Measurements from ENCODE around the gene TPK1. TPM values are rescaled to one million over a fixed set of nuclear protein-coding genes. Genes with fewer than 3 reads are reported as not detected.
"Not testable (repeated sequence)": the region's sequence is repeated elsewhere in the genome, so short reads cannot be mapped to it uniquely, and the experiment has no call there.

Gene TPK1
- total RNA-seq, 1 donor from 2014 or later: 7.3 TPM

DNA sequence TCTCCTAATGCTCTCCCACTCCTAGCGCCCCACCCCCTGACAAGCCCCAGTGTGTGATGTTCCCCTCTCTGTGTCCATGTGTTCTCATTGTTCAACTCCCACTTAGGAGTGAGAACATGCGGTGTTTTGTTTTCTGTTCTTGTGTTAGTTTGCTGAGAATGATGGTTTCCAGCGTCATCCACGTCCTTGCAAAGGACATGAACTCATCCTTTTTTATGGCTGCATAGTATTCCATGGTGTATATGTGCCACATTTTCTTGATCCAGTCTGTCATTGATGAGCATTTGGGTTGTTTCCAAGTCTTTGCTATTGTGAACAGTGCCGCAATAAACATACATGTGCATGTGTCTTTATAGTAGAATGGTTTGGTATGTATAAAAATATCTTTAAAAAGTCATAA is 261.1 kb downstream of the TPK1 start:
- not testable (repeated sequence) for H3K27me3 ChIP-seq (ENCODE audit: control insufficient read depth in 3 of 3, insufficient read depth in 3 of 3, low read length in 3 of 3); H3K4me1 ChIP-seq (ENCODE audit: control insufficient read depth in 3 of 3, insufficient read depth in 3 of 3, low read length in 3 of 3); H3K36me3 ChIP-seq (ENCODE audit: control insufficient read depth in 3 of 3, insufficient read depth in 3 of 3, low read length in 3 of 3); H3K9ac ChIP-seq (ENCODE audit: low read depth in 1 of 3, low read length in 3 of 3); H3K9me3 ChIP-seq (ENCODE audit: control insufficient read depth in 3 of 3, low read length in 3 of 3); H3K4me3 ChIP-seq (ENCODE audit: low read length in 3 of 3); H3K27ac ChIP-seq (ENCODE audit: low read depth, low read length)

GRCh38 chr7:144568233-144568632 is 267.6 kb downstream of the TPK1 start:
- no peaks in the 10 kb centered on the region for H3K27me3 ChIP-seq (ENCODE audit: control insufficient read depth in 3 of 3, insufficient read depth in 3 of 3, low read length in 3 of 3)
- H3K4me3 ChIP-seq (ENCODE audit: low read length in 3 of 3): no peak overlapping the region
- H3K36me3 ChIP-seq (ENCODE audit: control insufficient read depth in 3 of 3, insufficient read depth in 3 of 3, low read length in 3 of 3): no peaks in the 10 kb centered on the region
- H3K9ac ChIP-seq (ENCODE audit: low read depth in 1 of 3, low read length in 3 of 3): no peak overlapping the region
- H3K4me1 ChIP-seq (ENCODE audit: control insufficient read depth in 3 of 3, insufficient read depth in 3 of 3, low read length in 3 of 3): no peaks in the 10 kb centered on the region
- H3K9me3 ChIP-seq (ENCODE audit: control insufficient read depth in 3 of 3, low read length in 3 of 3): no peaks in the 10 kb centered on the region
- H3K27ac ChIP-seq (ENCODE audit: low read depth, low read length): no peak overlapping the region

GRCh38 chr7:144565586-144565985 is 270.3 kb downstream of the TPK1 start:
- Histone ChIP-seq H3K27me3 (ENCODE audit: control insufficient read depth in 3 of 3, insufficient read depth in 3 of 3, low read length in 3 of 3) (no peaks in the 10 kb centered on the region), H3K9me3 (ENCODE audit: control insufficient read depth in 3 of 3, low read length in 3 of 3) (no peaks in the 10 kb centered on the region), H3K4me3 (ENCODE audit: low read length in 3 of 3) (no peak overlapping the region), H3K4me1 (ENCODE audit: control insufficient read depth in 3 of 3, insufficient read depth in 3 of 3, low read length in 3 of 3) (no peaks in the 10 kb centered on the region), H3K9ac (ENCODE audit: low read depth in 1 of 3, low read length in 3 of 3) (no peak overlapping the region), H3K36me3 (ENCODE audit: control insufficient read depth in 3 of 3, insufficient read depth in 3 of 3, low read length in 3 of 3) (no peaks in the 10 kb centered on the region), H3K27ac (ENCODE audit: low read depth, low read length) (no peak overlapping the region)

- no peaks in the 10 kb centered on the region for H3K9me3 ChIP-seq (ENCODE audit: control insufficient read depth in 3 of 3, low read length in 3 of 3)
- no peak overlapping the region for H3K27ac ChIP-seq (ENCODE audit: low read depth, low read length)
- no peaks in the 10 kb centered on the region for H3K4me1 ChIP-seq (ENCODE audit: control insufficient read depth in 3 of 3, insufficient read depth in 3 of 3, low read length in 3 of 3)
- H3K36me3 ChIP-seq (ENCODE audit: control insufficient read depth in 3 of 3, insufficient read depth in 3 of 3, low read length in 3 of 3): no peaks in the 10 kb centered on the region
- H3K9ac ChIP-seq (ENCODE audit: low read depth in 1 of 3, low read length in 3 of 3): no peak overlapping the region
- no peaks in the 10 kb centered on the region for H3K27me3 ChIP-seq (ENCODE audit: control insufficient read depth in 3 of 3, insufficient read depth in 3 of 3, low read length in 3 of 3)
- no peak overlapping the region for H3K4me3 ChIP-seq (ENCODE audit: low read length in 3 of 3)
These were observed 286.0 kb downstream of the TPK1 start for GRCh38 chr7:144549861-144550260.

DNA sequence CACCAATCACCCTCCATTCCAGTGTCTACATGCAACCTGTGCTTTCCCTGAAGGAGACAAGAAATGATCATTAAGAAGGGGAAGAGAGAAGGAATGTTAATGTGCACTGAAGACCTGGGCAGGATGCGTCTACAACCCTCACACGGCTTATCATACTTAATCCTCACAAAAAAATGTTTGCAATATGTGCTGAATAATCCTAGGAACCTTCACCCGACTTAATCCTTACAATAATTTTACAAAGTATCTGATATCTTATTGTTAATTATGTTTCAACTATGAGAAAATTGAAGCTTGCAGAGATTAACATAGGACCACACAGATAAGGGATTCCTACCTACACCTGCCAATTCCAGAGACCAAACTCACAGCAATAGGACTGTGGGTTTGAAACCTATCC is 287.3 kb downstream of the TPK1 start:
- Histone ChIP-seq H3K9ac (ENCODE audit: low read depth in 1 of 3, low read length in 3 of 3) (no peak overlapping the region), H3K27me3 (ENCODE audit: control insufficient read depth in 3 of 3, insufficient read depth in 3 of 3, low read length in 3 of 3) (no peaks in the 10 kb centered on the region), H3K36me3 (ENCODE audit: control insufficient read depth in 3 of 3, insufficient read depth in 3 of 3, low read length in 3 of 3) (no peaks in the 10 kb centered on the region), H3K4me3 (ENCODE audit: low read length in 3 of 3) (no peak overlapping the region), H3K27ac (ENCODE audit: low read depth, low read length) (no peak overlapping the region), H3K9me3 (ENCODE audit: control insufficient read depth in 3 of 3, low read length in 3 of 3) (no peaks in the 10 kb centered on the region), H3K4me1 (ENCODE audit: control insufficient read depth in 3 of 3, insufficient read depth in 3 of 3, low read length in 3 of 3) (no peaks in the 10 kb centered on the region)

GRCh38 chr7:144547888-144548287 is 288.0 kb downstream of the TPK1 start:
- H3K9me3 ChIP-seq (ENCODE audit: control insufficient read depth in 3 of 3, low read length in 3 of 3): no peaks in the 10 kb centered on the region
- H3K27ac ChIP-seq (ENCODE audit: low read depth, low read length): no peak overlapping the region
- no peaks in the 10 kb centered on the region for H3K27me3 ChIP-seq (ENCODE audit: control insufficient read depth in 3 of 3, insufficient read depth in 3 of 3, low read length in 3 of 3)
- H3K4me3 ChIP-seq (ENCODE audit: low read length in 3 of 3): no peak overlapping the region
- no peak overlapping the region for H3K9ac ChIP-seq (ENCODE audit: low read depth in 1 of 3, low read length in 3 of 3)
- H3K36me3 ChIP-seq (ENCODE audit: control insufficient read depth in 3 of 3, insufficient read depth in 3 of 3, low read length in 3 of 3): no peaks in the 10 kb centered on the region
- H3K4me1 ChIP-seq (ENCODE audit: control insufficient read depth in 3 of 3, insufficient read depth in 3 of 3, low read length in 3 of 3): no peaks in the 10 kb centered on the region

DNA sequence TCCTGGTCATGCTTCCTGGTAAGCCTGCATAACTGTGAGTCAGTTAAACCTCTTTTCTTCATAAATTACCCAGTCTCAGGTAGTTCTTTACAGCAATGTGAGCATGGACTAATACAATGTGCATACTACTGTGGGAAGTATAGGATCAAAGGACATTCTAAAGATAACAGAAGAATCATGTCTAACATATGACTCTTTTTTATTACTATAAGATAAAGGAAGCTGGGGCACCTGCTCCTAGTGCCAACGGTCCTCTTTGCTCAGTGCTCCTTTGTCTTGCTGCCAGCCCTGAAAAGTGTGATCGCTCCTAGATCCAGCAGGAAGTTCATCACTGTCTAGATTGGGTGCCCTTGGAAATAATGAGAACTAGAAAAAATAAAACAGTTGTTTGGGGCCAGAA is 289.1 kb downstream of the TPK1 start:
- H3K36me3 ChIP-seq (ENCODE audit: control insufficient read depth in 3 of 3, insufficient read depth in 3 of 3, low read length in 3 of 3): no peaks in the 10 kb centered on the region
- no peak overlapping the region for H3K27ac ChIP-seq (ENCODE audit: low read depth, low read length)
- no peaks in the 10 kb centered on the region for H3K4me1 ChIP-seq (ENCODE audit: control insufficient read depth in 3 of 3, insufficient read depth in 3 of 3, low read length in 3 of 3)
- no peak overlapping the region for H3K9ac ChIP-seq (ENCODE audit: low read depth in 1 of 3, low read length in 3 of 3)
- no peaks in the 10 kb centered on the region for H3K27me3 ChIP-seq (ENCODE audit: control insufficient read depth in 3 of 3, insufficient read depth in 3 of 3, low read length in 3 of 3)
- no peak overlapping the region for H3K4me3 ChIP-seq (ENCODE audit: low read length in 3 of 3)
- no peaks in the 10 kb centered on the region for H3K9me3 ChIP-seq (ENCODE audit: control insufficient read depth in 3 of 3, low read length in 3 of 3)

DNA sequence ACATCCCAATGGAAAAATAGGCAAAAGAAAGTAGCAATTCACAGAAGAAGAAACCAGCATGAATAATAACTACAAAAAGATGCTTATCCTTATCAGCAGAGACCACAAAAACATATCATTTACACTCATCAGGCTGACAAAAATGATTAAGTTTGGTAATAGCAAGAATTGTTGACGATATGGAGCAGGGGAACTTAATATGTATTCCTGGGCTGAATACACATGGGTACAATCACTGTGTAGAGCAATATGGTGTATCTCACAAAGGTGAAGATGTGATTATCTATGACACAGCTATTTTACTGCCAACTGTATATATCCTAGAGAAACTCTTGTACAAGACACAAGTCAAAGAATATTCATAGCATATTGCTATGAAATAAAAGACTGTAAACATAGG is 290.5 kb downstream of the TPK1 start:
- Histone ChIP-seq H3K36me3 (ENCODE audit: control insufficient read depth in 3 of 3, insufficient read depth in 3 of 3, low read length in 3 of 3) (no peaks in the 10 kb centered on the region), H3K9ac (ENCODE audit: low read depth in 1 of 3, low read length in 3 of 3) (no peak overlapping the region), H3K4me1 (ENCODE audit: control insufficient read depth in 3 of 3, insufficient read depth in 3 of 3, low read length in 3 of 3) (no peaks in the 10 kb centered on the region), H3K27ac (ENCODE audit: low read depth, low read length) (no peak overlapping the region), H3K27me3 (ENCODE audit: control insufficient read depth in 3 of 3, insufficient read depth in 3 of 3, low read length in 3 of 3) (no peaks in the 10 kb centered on the region), H3K9me3 (ENCODE audit: control insufficient read depth in 3 of 3, low read length in 3 of 3) (no peaks in the 10 kb centered on the region), H3K4me3 (ENCODE audit: low read length in 3 of 3) (no peak overlapping the region)

GRCh38 chr7:144534655-144535395 is 301.0 kb downstream of the TPK1 start:
- Histone ChIP-seq H3K27ac (ENCODE audit: low read depth, low read length) (no peak overlapping the region), H3K36me3 (ENCODE audit: control insufficient read depth in 3 of 3, insufficient read depth in 3 of 3, low read length in 3 of 3) (no peaks in the 10 kb centered on the region), H3K4me1 (ENCODE audit: control insufficient read depth in 3 of 3, insufficient read depth in 3 of 3, low read length in 3 of 3) (no peaks in the 10 kb centered on the region), H3K9me3 (ENCODE audit: control insufficient read depth in 3 of 3, low read length in 3 of 3) (no peaks in the 10 kb centered on the region), H3K4me3 (ENCODE audit: low read length in 3 of 3) (no peak overlapping the region), H3K9ac (ENCODE audit: low read depth in 1 of 3, low read length in 3 of 3) (no peak overlapping the region), H3K27me3 (ENCODE audit: control insufficient read depth in 3 of 3, insufficient read depth in 3 of 3, low read length in 3 of 3) (no peaks in the 10 kb centered on the region)

DNA sequence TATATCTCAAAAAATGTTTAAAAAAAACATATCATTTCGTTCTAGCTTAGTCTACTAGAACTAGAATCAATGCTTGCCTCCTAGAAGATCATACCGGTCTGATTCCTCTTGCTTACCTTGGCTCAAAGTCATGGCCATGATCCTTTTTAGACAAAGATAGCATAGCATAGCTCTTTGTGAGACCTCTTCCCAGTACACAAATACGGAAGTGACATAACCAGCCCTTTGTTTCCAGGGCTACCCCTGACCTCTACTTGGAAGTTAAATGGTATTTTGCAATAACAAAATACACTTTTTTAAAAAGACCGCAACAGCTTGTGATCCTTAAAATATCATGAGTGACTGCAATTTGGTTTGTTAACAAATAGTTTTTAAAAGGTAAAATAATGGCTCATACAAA is 301.7 kb downstream of the TPK1 start:
- no peaks in the 10 kb centered on the region for H3K27me3 ChIP-seq (ENCODE audit: control insufficient read depth in 3 of 3, insufficient read depth in 3 of 3, low read length in 3 of 3)
- no peak overlapping the region for H3K9ac ChIP-seq (ENCODE audit: low read depth in 1 of 3, low read length in 3 of 3)
- H3K4me1 ChIP-seq (ENCODE audit: control insufficient read depth in 3 of 3, insufficient read depth in 3 of 3, low read length in 3 of 3): no peaks in the 10 kb centered on the region
- H3K27ac ChIP-seq (ENCODE audit: low read depth, low read length): no peak overlapping the region
- no peak overlapping the region for H3K4me3 ChIP-seq (ENCODE audit: low read length in 3 of 3)
- no peaks in the 10 kb centered on the region for H3K9me3 ChIP-seq (ENCODE audit: control insufficient read depth in 3 of 3, low read length in 3 of 3)
- no peaks in the 10 kb centered on the region for H3K36me3 ChIP-seq (ENCODE audit: control insufficient read depth in 3 of 3, insufficient read depth in 3 of 3, low read length in 3 of 3)
